HG02852 (cell line): ENCODE measurements around the gene DDX41.
"Not testable (repeated sequence)": the region's sequence is repeated elsewhere in the genome, so short reads cannot be mapped to it uniquely, and the experiment has no call there.

Experiments
- ATAC-seq: cut with Tn5 transposase; IDR thresholded peaks from one replicate; pipeline ENCODE4 v1.9.1; 2021; ENCODE audit warnings: mild to moderate bottlenecking, moderate library complexity; ENCODE audit not compliant: unreplicated experiment

The DDX41 gene

GRCh38 chr5:177537389-177538361 is 20.9 kb upstream of the DDX41 start:
- ATAC-seq, result no peak

DNA sequence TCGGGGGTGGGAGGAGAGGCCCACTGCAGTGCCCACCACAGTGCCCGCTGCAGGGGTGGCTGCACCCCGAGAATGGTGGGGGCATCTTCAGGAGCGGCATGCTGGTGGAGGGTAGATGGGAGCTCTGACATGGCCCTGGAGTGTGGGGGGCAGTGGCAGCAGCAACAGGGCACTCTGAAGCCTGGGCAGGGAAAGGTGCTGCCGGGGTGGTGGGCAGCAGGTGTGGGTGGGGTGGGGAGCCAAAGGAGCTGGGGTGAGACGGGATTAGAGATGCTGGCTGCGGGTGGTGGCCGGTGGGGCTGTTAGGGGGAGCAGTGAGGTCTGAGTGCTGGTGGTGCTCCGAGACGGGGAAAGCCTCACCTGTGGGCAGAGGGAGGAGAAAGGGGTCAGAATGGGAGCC is 19.6 kb upstream of the DDX41 start:
- no peak for ATAC-seq

DNA sequence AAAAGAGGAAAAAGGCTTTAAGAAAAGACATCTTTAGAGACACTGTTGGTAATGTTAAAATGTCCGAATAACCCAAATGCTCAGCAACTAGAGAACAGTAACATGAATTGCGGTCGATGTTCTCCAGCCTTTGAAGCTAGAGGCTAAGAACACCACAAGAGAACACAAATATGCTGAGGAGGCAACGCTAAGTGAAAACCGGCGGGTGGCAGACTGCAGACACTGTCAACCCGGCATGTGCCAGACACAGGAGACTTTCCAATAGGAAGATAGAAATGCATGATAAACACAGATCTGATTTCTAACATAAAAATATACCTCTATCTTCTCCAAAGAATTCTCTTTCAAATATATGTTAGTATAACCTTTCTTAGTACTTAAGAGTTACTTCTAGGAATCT is 18.4 kb upstream of the DDX41 start:
- ATAC-seq, result no peak

DNA sequence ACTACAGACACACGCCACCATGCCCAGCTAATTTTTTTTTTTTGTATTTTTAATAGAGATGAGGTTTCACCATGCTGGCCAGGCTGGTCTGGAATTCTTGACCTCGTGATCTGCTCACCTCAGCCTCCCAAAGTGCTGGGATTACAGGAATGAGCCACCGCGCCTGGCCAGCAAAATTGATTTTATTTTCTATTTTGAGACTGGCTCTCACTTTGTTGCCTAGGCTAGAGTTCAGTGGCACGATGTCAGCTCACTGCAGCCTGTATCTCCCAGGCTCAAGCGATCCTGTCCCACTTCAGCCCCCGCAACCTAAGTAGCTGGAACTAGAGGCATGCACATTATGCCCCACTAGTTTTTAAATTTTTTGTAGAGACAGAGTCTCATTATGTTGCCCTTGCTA is 17.7 kb upstream of the DDX41 start:
- ATAC-seq, result not testable (repeated sequence)

GRCh38 chr5:177531209-177531940 is 14.6 kb upstream of the DDX41 start:
- ATAC-seq, result no peak

GRCh38 chr5:177530638-177531037 is 13.9 kb upstream of the DDX41 start:
- no peak for ATAC-seq

GRCh38 chr5:177529247-177530203 is 12.8 kb upstream of the DDX41 start:
- no peak for ATAC-seq

DNA sequence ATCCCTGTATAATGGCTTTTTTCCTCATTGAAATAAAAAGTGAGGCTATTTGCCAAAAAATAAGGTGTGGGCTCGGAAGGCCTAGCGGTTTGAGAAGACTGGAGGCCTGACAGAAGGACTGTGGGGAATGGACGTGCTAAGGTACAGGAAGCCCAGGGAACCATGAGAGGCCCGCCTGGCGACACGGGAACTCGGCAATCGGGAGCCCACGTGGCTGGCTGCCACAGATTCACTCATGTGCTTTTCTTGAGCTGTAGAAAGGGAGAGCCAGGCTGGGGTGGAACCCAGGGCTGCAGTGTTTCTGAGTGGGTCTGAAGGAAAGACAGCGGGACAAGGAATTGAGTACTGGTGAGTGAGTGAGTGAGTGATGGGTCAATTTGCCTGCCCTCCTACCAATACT is 11.9 kb upstream of the DDX41 start:
- ATAC-seq, result no peak

DNA sequence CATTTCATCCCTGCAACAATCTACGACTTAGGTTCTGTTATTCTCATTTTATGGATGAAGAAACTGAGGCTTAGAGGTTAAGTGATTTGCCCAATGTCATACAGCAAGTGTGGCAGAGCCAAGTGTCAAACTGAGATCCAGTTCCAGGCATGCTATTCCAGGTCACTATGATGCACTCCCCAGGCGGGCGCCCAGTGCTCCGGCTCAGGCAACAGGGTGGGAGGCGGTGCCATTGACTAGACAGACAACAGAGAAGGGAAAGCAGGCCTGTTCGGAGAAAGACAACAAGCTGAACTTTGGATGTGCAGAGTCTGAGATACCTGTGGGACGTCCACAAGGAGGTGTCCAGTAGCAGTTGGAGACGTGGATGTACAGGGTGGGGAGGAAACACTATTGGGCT is 10.8 kb upstream of the DDX41 start:
- no peak for ATAC-seq

DNA sequence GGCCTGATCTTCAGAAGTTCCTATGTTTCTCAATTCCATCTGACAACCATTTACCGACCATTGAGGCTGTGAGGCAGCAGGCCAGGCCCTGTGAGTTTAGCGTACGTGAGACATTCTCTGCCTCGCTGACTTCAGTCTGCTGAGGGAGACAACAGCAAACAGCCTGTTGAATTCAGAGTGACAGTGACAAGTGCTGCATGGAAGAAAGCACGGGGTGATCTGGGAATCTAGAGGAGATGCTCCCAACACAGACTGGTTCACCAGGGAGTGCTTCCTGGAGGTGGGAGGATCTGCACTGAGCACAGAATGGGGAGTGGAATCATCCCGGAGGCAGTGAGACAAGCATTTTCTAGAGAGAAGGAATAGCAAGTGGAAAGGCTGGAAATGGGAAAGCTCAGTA is 10.0 kb upstream of the DDX41 start:
- no peak for ATAC-seq

- ATAC-seq, result no peak
These were observed 9.4 kb upstream of the DDX41 start for GRCh38 chr5:177526191-177526590.

- no peak for ATAC-seq
These were observed 8.3 kb upstream of the DDX41 start for GRCh38 chr5:177524941-177525655.

DNA sequence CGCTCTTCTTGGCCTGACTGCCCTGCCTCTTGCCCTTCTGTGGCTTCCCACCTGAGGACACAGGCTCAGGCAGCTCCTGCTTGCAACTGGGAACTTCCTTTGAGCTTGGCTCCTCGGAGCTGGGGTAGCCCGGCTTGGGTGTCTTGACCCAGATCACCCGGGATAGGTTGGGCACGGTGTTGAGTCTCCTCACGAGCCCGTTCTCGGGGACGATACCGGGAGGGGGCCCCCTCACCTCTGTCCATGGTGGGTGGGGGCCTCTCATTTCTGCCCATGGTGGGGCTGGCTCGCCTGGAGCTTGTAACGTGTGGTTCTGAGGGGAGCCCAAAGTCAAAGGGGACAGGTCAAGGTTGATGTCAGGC is 7.8 kb upstream of the DDX41 start:
- no peak for ATAC-seq

- no peak for ATAC-seq
These were observed 7.2 kb upstream of the DDX41 start for GRCh38 chr5:177523711-177524538.

GRCh38 chr5:177520916-177521513 is 4.3 kb upstream of the DDX41 start:
- ATAC-seq, result no peak

DNA sequence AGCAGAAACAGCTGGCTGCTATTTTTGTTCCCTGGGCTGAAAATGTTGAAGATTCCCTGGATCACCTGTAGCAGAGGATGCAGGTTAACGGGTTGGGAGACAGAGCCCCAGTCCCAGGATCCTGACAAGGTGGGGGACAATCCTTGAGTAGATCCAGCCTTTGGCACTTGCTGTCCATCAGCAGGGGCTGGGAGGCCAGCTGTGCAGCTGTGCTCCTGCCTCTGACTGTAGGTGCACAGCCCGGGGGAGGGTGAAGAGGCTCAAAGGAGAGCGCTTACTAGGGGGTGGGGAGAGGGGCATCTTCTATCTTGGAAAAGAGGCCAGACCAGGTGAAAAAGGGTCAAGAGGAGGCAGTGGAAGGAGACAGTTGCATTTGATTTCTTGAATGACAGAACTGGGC is 3.5 kb upstream of the DDX41 start:
- ATAC-seq, result no peak

DNA sequence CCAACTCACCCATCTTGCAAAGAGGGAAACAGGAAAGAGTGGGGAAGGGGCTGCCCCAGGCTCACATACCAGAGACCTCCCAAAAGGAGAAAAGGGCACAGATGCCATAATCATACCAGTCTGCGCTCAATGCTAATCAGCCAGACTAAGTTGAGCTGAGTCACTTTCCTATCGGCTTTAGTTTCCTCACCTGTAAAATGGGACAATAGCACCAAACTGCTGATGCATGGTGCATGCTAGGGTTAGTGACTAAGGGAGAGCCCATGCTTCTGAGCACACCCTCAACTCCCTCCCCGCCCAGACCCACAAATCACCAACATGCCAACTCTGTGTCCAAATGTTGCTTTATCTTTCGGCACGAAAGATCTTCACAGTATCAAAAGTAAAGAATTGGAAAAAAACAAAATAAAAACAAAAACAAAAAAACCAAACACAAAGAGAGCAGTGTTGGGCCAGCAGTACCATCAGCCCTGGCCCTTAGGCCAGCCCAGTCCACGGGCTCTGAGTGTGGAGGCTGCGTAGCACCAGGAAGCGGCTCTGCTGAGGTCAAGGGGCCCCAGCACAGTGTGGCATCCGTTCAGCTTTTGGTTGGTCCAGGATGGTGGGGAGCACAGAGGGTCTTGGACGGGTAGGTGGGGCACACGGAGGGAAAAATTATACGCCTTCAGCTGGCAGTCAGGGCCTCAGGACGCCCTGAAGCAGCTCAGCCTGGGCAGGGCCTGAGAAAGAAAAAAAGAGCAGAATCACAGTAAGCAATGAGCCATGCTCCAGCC is 2.9 kb upstream of the DDX41 start:
- no peak for ATAC-seq

DNA sequence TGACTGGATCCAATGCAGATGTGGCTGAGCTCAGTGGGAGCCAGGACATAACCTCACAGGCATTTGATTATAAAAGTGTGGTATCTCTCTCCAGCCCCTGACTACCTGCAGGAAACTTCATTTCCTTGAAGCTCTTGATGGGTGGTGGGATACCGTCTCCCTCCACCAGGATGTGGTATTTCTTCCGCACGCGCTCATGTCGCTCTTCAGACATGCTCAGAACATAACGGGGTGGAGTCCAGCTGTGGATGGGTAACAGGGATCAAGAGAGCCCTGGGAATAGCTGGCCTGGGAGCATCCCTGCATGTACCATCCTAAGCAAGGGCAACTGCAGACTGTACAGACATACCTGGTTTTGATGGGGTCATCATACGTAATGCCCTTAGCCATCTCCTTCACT is 1.2 kb downstream of the DDX41 start:
- no peak for ATAC-seq
